HepG2 (cell line): Measurements from ENCODE around the gene THOC1. TPM values are rescaled to one million over a fixed set of nuclear protein-coding genes. Genes with fewer than 3 reads are reported as not detected.

Experiments
- ATAC-seq: fragments of 200-7000 bp; cut with Tn5 transposase; 3 replicates; pipeline ENCODE4 v1.9.1; 2020; ENCODE audit warnings: mild to moderate bottlenecking, moderate library complexity
- BruUV-seq: library from RNA; stranded (reverse); fragments of 400-500 nt; replicated peaks from 2 replicates; lab custom pipeline; 2021; lab: Mats Ljungman, UMichigan
- CTCF ChIA-PET: fragments of 300-600 bp; formaldehyde crosslinking; extraction: SDS; loops from one replicate; lab custom pipeline; 2021; ENCODE audit warnings: low total read pairs, inconsistent platforms, low intra/inter-chr PET ratio; lab: Yijun Ruan, JAX
- POLR2A ChIA-PET: fragments of 350-600 bp; sonication (Branson Sonifier 250); formaldehyde crosslinking; loops from one replicate; lab custom pipeline; 2020; ENCODE audit warnings: antibody characterized with exemption, inconsistent platforms; lab: Yijun Ruan, JAX
- DNase-seq: peaks from one replicate; pipeline ENCODE4 v3.0.0-alpha.2; 2015; ENCODE audit warnings: low spot score
- FAIRE-seq: peaks from 3 replicates; lab custom pipeline; 2011; peaks lifted over from hg19 to GRCh38; lab: Jason Lieb, UNC
- H2AFZ ChIP-seq: one replicate; pipeline ENCODE4 v1.6.1; 2011; ENCODE audit warnings: low read length, inconsistent platforms
- H3K27ac ChIP-seq: fragments of 300-600 bp; 3 replicates; pipeline ENCODE4 v1.8.0; 2011; ENCODE audit warnings: mixed run types, mild to moderate bottlenecking, mixed read lengths, low read length, inconsistent platforms; ENCODE audit not compliant: insufficient read depth; ENCODE audit errors: extremely low read length
- H3K27me3 ChIP-seq, 2 experiments: fragments of 200-600 bp in 1 of 2; 2 replicates in 1 of 2; 3 replicates in 1 of 2; pipeline versions ENCODE4 v1.6.0 to v1.8.0; 2011; ENCODE audit warnings: low read length in 2 of 2, mild to moderate bottlenecking in 2 of 2, moderate library complexity in 2 of 2, inconsistent platforms in 1 of 2; ENCODE audit not compliant: insufficient read depth in 2 of 2, control insufficient read depth in 1 of 2
- H3K36me3 ChIP-seq, 2 experiments: fragments of 200-600 bp in 1 of 2; replicated peaks in 1 of 2; 2 replicates in 1 of 2; 3 replicates in 1 of 2; pipeline versions ENCODE4 v1.5.1 to v1.8.0; 2011; ENCODE audit warnings: low read length in 2 of 2, inconsistent platforms in 1 of 2; ENCODE audit not compliant: insufficient read depth in 2 of 2, control insufficient read depth in 1 of 2
- H3K4me1 ChIP-seq: 2 replicates; pipeline ENCODE4 v1.5.1; 2012; ENCODE audit warnings: low read length, inconsistent platforms; ENCODE audit not compliant: insufficient read depth
- H3K4me2 ChIP-seq: 2 replicates; pipeline ENCODE4 v1.6.0; 2011; ENCODE audit warnings: low read depth, low read length, inconsistent platforms
- H3K4me3 ChIP-seq, 3 experiments: fragments of 200-600 bp in 1 of 3; sonication (generic), shearing (Covaris generic) in 1 of 3; replicated peaks in 1 of 3; 2 replicates each; pipeline ENCODE4 v1.5.1; 2011 to 2016; ENCODE audit warnings: low read length in 3 of 3, inconsistent platforms in 2 of 3, low read depth in 2 of 3, mild to moderate bottlenecking in 2 of 3, control low read depth in 1 of 3, mixed read lengths in 1 of 3; ENCODE audit not compliant: insufficient read depth in 1 of 3
- H3K79me2 ChIP-seq: one replicate; pipeline ENCODE4 v1.6.1; 2011; ENCODE audit warnings: low read length, inconsistent platforms; ENCODE audit not compliant: insufficient read depth
- H3K9ac ChIP-seq: 2 replicates; pipeline ENCODE4 v1.6.0; 2011; ENCODE audit warnings: mild to moderate bottlenecking, low read depth, low read length, inconsistent platforms; ENCODE audit not compliant: insufficient read depth
- H3K9me3 ChIP-seq: 2 replicates; pipeline ENCODE4 v1.5.1; 2012; ENCODE audit warnings: mild to moderate bottlenecking, low read length
- H4K20me1 ChIP-seq: 2 replicates; pipeline ENCODE4 v1.6.0; 2011; ENCODE audit warnings: inconsistent platforms, mild to moderate bottlenecking, low read length, moderate library complexity; ENCODE audit not compliant: insufficient read depth
- ADNP ChIP-seq: sonication (generic); formaldehyde crosslinking; IDR thresholded peaks from 2 replicates; pipeline ENCODE4 v1.4.0; 2020; ENCODE audit warnings: missing genetic modification reagents
- CHCHD3 ChIP-seq: sonication (generic); formaldehyde crosslinking; IDR thresholded peaks from 2 replicates; pipeline ENCODE4 v1.8.0; 2022; ENCODE audit warnings: mild to moderate bottlenecking, missing genetic modification reagents, moderate library complexity
- HNRNPK ChIP-seq: fragments of 200-400 bp; formaldehyde crosslinking; IDR thresholded peaks from 2 replicates; pipeline ENCODE4 v1.6.1; 2018; ENCODE audit warnings: low read length, low read depth, moderate library complexity, mild to moderate bottlenecking; ENCODE audit not compliant: poor library complexity, severe bottlenecking
- IRF1 ChIP-seq: sonication (generic); formaldehyde crosslinking; IDR thresholded peaks from 2 replicates; pipeline ENCODE4 v1.4.0; 2020; ENCODE audit warnings: low read depth, mild to moderate bottlenecking, missing genetic modification reagents
- ISX ChIP-seq: sonication (generic); formaldehyde crosslinking; conservative IDR thresholded peaks from 2 replicates; pipeline ENCODE4 v1.5.0; 2020; ENCODE audit warnings: missing genetic modification reagents
- NFATC3 ChIP-seq: sonication (generic); formaldehyde crosslinking; IDR thresholded peaks from 2 replicates; pipeline ENCODE4 v1.5.1; 2020; ENCODE audit warnings: mild to moderate bottlenecking, missing genetic modification reagents
- SMARCE1 ChIP-seq: fragments of 450-650 bp; IDR thresholded peaks from 2 replicates; pipeline ENCODE4 v1.6.1; 2017; ENCODE audit warnings: borderline replicate concordance
- ZBTB42 ChIP-seq: sonication (generic); formaldehyde crosslinking; IDR thresholded peaks from 2 replicates; pipeline ENCODE4 v1.5.0; 2020; ENCODE audit warnings: mild to moderate bottlenecking, missing genetic modification reagents
- ZC3H4 ChIP-seq: sonication (generic); formaldehyde crosslinking; IDR thresholded peaks from 2 replicates; pipeline ENCODE4 v1.4.0; 2020; ENCODE audit warnings: missing genetic modification reagents, borderline replicate concordance
- ZFX ChIP-seq: sonication (generic); formaldehyde crosslinking; IDR thresholded peaks from 2 replicates; pipeline ENCODE4 v1.4.0; 2020; ENCODE audit warnings: mild to moderate bottlenecking, low read depth, missing genetic modification reagents, moderate library complexity
- ZNF205 ChIP-seq: IDR thresholded peaks from 2 replicates; pipeline ENCODE4 v1.6.1; 2018; ENCODE audit warnings: missing biosample characterization, missing genetic modification reagents
- ZNF225 ChIP-seq: sonication (generic); formaldehyde crosslinking; IDR thresholded peaks from 2 replicates; pipeline ENCODE4 v1.4.0; 2020; ENCODE audit warnings: mild to moderate bottlenecking, missing genetic modification reagents
- ZNF432 ChIP-seq: sonication (generic); formaldehyde crosslinking; IDR thresholded peaks from 2 replicates; pipeline ENCODE4 v1.5.0; 2020; ENCODE audit warnings: missing genetic modification reagents, mild to moderate bottlenecking, borderline replicate concordance
- ZNF747 ChIP-seq: sonication (generic); formaldehyde crosslinking; IDR thresholded peaks from 2 replicates; pipeline ENCODE4 v1.8.1; 2023; ENCODE audit warnings: missing genetic modification reagents, mild to moderate bottlenecking, borderline replicate concordance
- ZNF878 ChIP-seq: sonication (generic); formaldehyde crosslinking; IDR thresholded peaks from 2 replicates; pipeline ENCODE4 v1.8.1; 2023; ENCODE audit warnings: mild to moderate bottlenecking, missing genetic modification reagents, moderate library complexity
- WGBS: methylation state at CpG from one replicate; pipeline ENCODE4 v1.1.6; 2017; ENCODE audit warnings: low lambda C conversion rate; 5-methylcytosine and 5-hydroxymethylcytosine counted together
- in situ Hi-C: cut with HindIII; loops from 2 replicates; pipeline ENCODE4 v1.10.0; 2017; ENCODE audit warnings: low pct_unique_long_range_greater_than_20kb; ENCODE audit not compliant: extremely low pct_ligation_motif_present
- intact Hi-C: fragments of 100-400 bp; cut with micrococcal nuclease; formaldehyde crosslinking; loops from one replicate; pipeline ENCODE4 v1.10.0; 2022; ENCODE audit not compliant: unreplicated experiment
- polyA plus RNA-seq, 8 experiments: library from polyadenylated mRNA; depleted of rRNA in 3 of 8; stranded (reverse) in 7 of 8; unstranded in 1 of 8; fragments of >200 nt; fragmentation: Illumina TruSeq in 4 of 8; extraction: Trizol in 4 of 8; gene quantifications; 2 replicates each; pipeline versions ENCODE4 v1.2.1 to v1.2.3, GENCODE V29; 2011 to 2016; ENCODE audit warnings: low read depth in 4 of 8, missing spikeins in 1 of 8, mixed read lengths in 1 of 8; ENCODE audit not compliant: insufficient read depth in 1 of 8
- total RNA-seq, 5 experiments: library from RNA; depleted of rRNA; stranded (reverse); fragments of >200 nt; fragmentation: Illumina TruSeq; extraction: Trizol; gene quantifications; 2 replicates each; pipeline ENCODE4 v1.2.3, GENCODE V29; 2016; ENCODE audit warnings: low read depth in 1 of 5
- TF ChIP-seq, protein P1 (sequence below): sonication (generic); formaldehyde crosslinking; IDR thresholded peaks from 2 replicates; pipeline ENCODE4 v1.5.1; 2020; ENCODE audit warnings: missing genetic modification reagents, mild to moderate bottlenecking, borderline replicate concordance

Gene THOC1
- total and polyA plus RNA-seq, 2 of the 13 experiments (the other 11 are each of a cell fraction or from before 2014, with no cell fraction given), result 40.6 to 56.7 TPM

- Histone ChIP-seq H3K4me1 (no peaks in the 10 kb centered on the region), H4K20me1 (no peaks in the 10 kb centered on the region), H3K4me2 (no peak overlapping the region), H3K36me3 (no peaks in the 10 kb centered on the region), H3K27me3 (peaks cover 0 to 9% of the 10 kb centered on the region in 2 experiments; a peak in 1 of 5 replicates), H3K27ac (no peak overlapping the region), H3K9me3 (no peaks in the 10 kb centered on the region), H3K79me2 (no peaks in the 10 kb centered on the region), H3K9ac (no peak overlapping the region), H3K4me3 (no peak overlapping the region), H2AFZ (no peak overlapping the region)
- POLR2A ChIA-PET, result no interaction called here
- no TSS peak for BruUV-seq
- no peak for TF ChIP-seq ZNF747
- TF ChIP-seq CHCHD3 (CRISPR knock-in tag), result no peak
- TF ChIP-seq NFATC3 (CRISPR knock-in tag), result no peak
- no peak for TF ChIP-seq ZBTB42
- TF ChIP-seq IRF1 (CRISPR knock-in tag), result no peak
- TF ChIP-seq, protein P1, sequence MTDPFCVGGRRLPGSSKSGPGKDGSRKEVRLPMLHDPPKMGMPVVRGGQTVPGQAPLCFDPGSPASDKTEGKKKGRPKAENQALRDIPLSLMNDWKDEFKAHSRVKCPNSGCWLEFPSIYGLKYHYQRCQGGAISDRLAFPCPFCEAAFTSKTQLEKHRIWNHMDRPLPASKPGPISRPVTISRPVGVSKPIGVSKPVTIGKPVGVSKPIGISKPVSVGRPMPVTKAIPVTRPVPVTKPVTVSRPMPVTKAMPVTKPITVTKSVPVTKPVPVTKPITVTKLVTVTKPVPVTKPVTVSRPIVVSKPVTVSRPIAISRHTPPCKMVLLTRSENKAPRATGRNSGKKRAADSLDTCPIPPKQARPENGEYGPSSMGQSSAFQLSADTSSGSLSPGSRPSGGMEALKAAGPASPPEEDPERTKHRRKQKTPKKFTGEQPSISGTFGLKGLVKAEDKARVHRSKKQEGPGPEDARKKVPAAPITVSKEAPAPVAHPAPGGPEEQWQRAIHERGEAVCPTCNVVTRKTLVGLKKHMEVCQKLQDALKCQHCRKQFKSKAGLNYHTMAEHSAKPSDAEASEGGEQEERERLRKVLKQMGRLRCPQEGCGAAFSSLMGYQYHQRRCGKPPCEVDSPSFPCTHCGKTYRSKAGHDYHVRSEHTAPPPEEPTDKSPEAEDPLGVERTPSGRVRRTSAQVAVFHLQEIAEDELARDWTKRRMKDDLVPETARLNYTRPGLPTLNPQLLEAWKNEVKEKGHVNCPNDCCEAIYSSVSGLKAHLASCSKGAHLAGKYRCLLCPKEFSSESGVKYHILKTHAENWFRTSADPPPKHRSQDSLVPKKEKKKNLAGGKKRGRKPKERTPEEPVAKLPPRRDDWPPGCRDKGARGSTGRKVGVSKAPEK (CRISPR knock-in tag), result no peak
- TF ChIP-seq ADNP, result no peak
- no peak for TF ChIP-seq ZC3H4 (CRISPR knock-in tag)
- TF ChIP-seq ZFX, result no peak
- no peak for TF ChIP-seq ZNF205
- no peak for TF ChIP-seq ZNF432 (CRISPR knock-in tag)
- no peak for TF ChIP-seq SMARCE1
- TF ChIP-seq ZNF878 (CRISPR knock-in tag), result no peak
- TF ChIP-seq ISX (CRISPR knock-in tag), result no peak
- no peak for TF ChIP-seq ZNF225
- TF ChIP-seq HNRNPK, result no peak
- CTCF ChIA-PET, result no interaction called here
- ATAC-seq (no peak), DNase-seq (no peak), FAIRE-seq (no peak)
- intact Hi-C loops, result no loop called here
- in situ Hi-C loops, result no loop called here
- WGBS, result 14% methylated on average over 3 of the region's 3 CpGs
Measured at GRCh38 chr18:295756-296490, 28.1 kb upstream of the THOC1 start.
